SU-DHL-6 (cell line): Measurements from ENCODE around the gene SDC4.

ENCODE experiments used
- H2AFZ ChIP-seq: fragments of 200-600 bp; sonication (generic); 2 replicates; pipeline ENCODE4 v1.6.1; 2014; ENCODE audit warnings: low read depth, mild to moderate bottlenecking, moderate library complexity, mixed read lengths, antibody characterized with exemption, low read length; ENCODE audit not compliant: severe bottlenecking
- H3F3A ChIP-seq: fragments of 200-600 bp; shearing (Covaris generic); 2 replicates; pipeline ENCODE4 v1.6.0; 2016; ENCODE audit warnings: antibody characterized with exemption, mild to moderate bottlenecking; ENCODE audit not compliant: insufficient read depth
- H3K27ac ChIP-seq: fragments of 200-600 bp; sonication (generic); 2 replicates; pipeline ENCODE4 v1.5.1; 2016; ENCODE audit warnings: low read depth, mild to moderate bottlenecking, low read length, moderate library complexity, mixed read lengths
- H3K27me3 ChIP-seq: fragments of 200-600 bp; sonication (generic), shearing (Covaris generic); 2 replicates; pipeline ENCODE4 v1.6.0; 2014; ENCODE audit warnings: mild to moderate bottlenecking, low read length
- H3K36me3 ChIP-seq: fragments of 200-600 bp; sonication (generic); 2 replicates; pipeline ENCODE4 v1.6.1; 2014; ENCODE audit warnings: mild to moderate bottlenecking, low read length, mixed read lengths
- H3K4me2 ChIP-seq: fragments of 300-600, 200-600 bp; shearing (Covaris generic), sonication (generic); 2 replicates; pipeline ENCODE4 v1.6.0; 2014; ENCODE audit warnings: low read length, low read depth, mild to moderate bottlenecking; ENCODE audit not compliant: poor library complexity, severe bottlenecking
- H3K4me3 ChIP-seq: fragments of 200-600 bp; sonication (generic); 2 replicates; pipeline ENCODE4 v1.5.1; 2014; ENCODE audit warnings: antibody characterized with exemption, low read length, mild to moderate bottlenecking, mixed read lengths; ENCODE audit not compliant: insufficient read depth, poor library complexity, severe bottlenecking
- H3K79me2 ChIP-seq: fragments of 200-600 bp; sonication (generic); 2 replicates; pipeline ENCODE4 v1.6.1; 2014; ENCODE audit warnings: mild to moderate bottlenecking, low read length, moderate library complexity; ENCODE audit not compliant: insufficient read depth
- H3K9ac ChIP-seq: fragments of 200-600 bp; sonication (generic); 2 replicates; pipeline ENCODE4 v1.7.0; 2014; ENCODE audit warnings: mild to moderate bottlenecking, low read length
- H3K9me2 ChIP-seq: fragments of 200-600 bp; sonication (generic); replicated peaks from 2 replicates; pipeline ENCODE4 v1.6.1; 2014; ENCODE audit warnings: low read length; ENCODE audit not compliant: insufficient read depth
- H3K9me3 ChIP-seq: fragments of 200-600 bp; sonication (generic); 2 replicates; pipeline ENCODE4 v1.6.1; 2014; ENCODE audit warnings: low read length, mixed read lengths; ENCODE audit not compliant: insufficient read depth
- H4K20me1 ChIP-seq: fragments of 200-600 bp; sonication (generic); 2 replicates; pipeline ENCODE4 v1.6.1; 2014; ENCODE audit warnings: low read depth, mild to moderate bottlenecking, antibody characterized with exemption, low read length, moderate library complexity, mixed read lengths
- CTCF ChIP-seq: fragments of 200-600 bp; sonication (generic); IDR thresholded peaks from one replicate; pipeline ENCODE4 v1.5.1; 2017; ENCODE audit warnings: antibody characterized with exemption, mild to moderate bottlenecking, low read length, moderate library complexity; ENCODE audit not compliant: insufficient read depth, poor library complexity, severe bottlenecking
- EZH2phosphoT487 ChIP-seq: fragments of 200-600 bp; sonication (generic), shearing (Covaris generic); conservative IDR thresholded peaks from 2 replicates; pipeline ENCODE4 v1.6.1; 2018; ENCODE audit warnings: mild to moderate bottlenecking, antibody characterized with exemption, low read length, moderate library complexity, mixed read lengths

SDC4 gene

GRCh38 chr20:45392733-45393132, 44.5 kb upstream of the SDC4 start:
- Histone ChIP-seq H3K4me2 (no peak overlapping the region), H4K20me1 (no peaks in the 10 kb centered on the region), H3F3A (no peaks in the 10 kb centered on the region), H3K27ac (no peak overlapping the region), H3K9me3 (no peaks in the 10 kb centered on the region), H3K79me2 (no peaks in the 10 kb centered on the region), H3K9ac (no peak overlapping the region), H3K9me2 (no peaks in the 10 kb centered on the region), H3K4me3 (no peak overlapping the region), H2AFZ (no peak overlapping the region), H3K36me3 (no peaks in the 10 kb centered on the region), H3K27me3 (no peaks in the 10 kb centered on the region)
- TF ChIP-seq CTCF, result no peak
- no peak for TF ChIP-seq EZH2phosphoT487

- H3K4me2 ChIP-seq, result no peak overlapping the region
- no peaks in the 10 kb centered on the region for H3K9me2 ChIP-seq
- TF ChIP-seq CTCF, result no peak
- no peak for TF ChIP-seq EZH2phosphoT487
- no peaks in the 10 kb centered on the region for H3K36me3 ChIP-seq
- H2AFZ ChIP-seq, result no peak overlapping the region
- H3K4me3 ChIP-seq, result no peak overlapping the region
- H3K9ac ChIP-seq, result no peak overlapping the region
- no peaks in the 10 kb centered on the region for H3F3A ChIP-seq
- no peaks in the 10 kb centered on the region for H3K27me3 ChIP-seq
- no peaks in the 10 kb centered on the region for H4K20me1 ChIP-seq
- no peak overlapping the region for H3K27ac ChIP-seq
- no peaks in the 10 kb centered on the region for H3K9me3 ChIP-seq
- H3K79me2 ChIP-seq, result no peaks in the 10 kb centered on the region
Measured at GRCh38 chr20:45391559-45391958, 43.3 kb upstream of the SDC4 start.

- Histone ChIP-seq H3K36me3 (no peaks in the 10 kb centered on the region), H4K20me1 (no peaks in the 10 kb centered on the region), H3K4me3 (no peak overlapping the region), H3K27me3 (no peaks in the 10 kb centered on the region), H3K9me3 (no peaks in the 10 kb centered on the region), H3K9ac (no peak overlapping the region), H2AFZ (no peak overlapping the region), H3K9me2 (no peaks in the 10 kb centered on the region), H3K27ac (no peak overlapping the region), H3K79me2 (no peaks in the 10 kb centered on the region), H3K4me2 (no peak overlapping the region), H3F3A (no peaks in the 10 kb centered on the region)
- TF ChIP-seq EZH2phosphoT487 (no peak), CTCF (no peak)
Measured at GRCh38 chr20:45390931-45391330, 42.7 kb upstream of the SDC4 start.
